Measurements from ENCODE around the gene TULP4.
"Not testable (repeated sequence)": the region's sequence is repeated elsewhere in the genome, so short reads cannot be mapped to it uniquely, and the experiment has no call there.

TULP4 gene

DNA sequence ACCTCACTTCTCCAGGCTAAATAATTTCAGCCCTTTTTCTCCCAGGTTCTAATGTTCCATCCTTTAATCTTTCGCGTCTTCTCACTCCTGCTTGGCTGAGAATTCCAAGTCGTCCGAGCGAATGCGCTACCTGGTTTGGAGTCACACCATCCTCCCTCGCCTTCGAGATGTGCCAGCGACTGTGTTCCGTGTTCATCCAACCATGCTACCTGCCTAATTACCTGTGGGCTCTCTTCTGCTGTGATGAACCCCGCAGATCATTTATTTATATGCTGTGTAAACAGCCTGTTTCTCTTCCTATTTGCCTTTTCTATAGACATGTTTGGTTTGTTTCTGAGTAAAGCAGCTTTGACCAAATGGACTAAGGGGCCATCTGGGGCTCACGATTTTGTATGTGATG is 164.1 kb downstream of the TULP4 start:
- TF ChIP-seq, protein P1, sequence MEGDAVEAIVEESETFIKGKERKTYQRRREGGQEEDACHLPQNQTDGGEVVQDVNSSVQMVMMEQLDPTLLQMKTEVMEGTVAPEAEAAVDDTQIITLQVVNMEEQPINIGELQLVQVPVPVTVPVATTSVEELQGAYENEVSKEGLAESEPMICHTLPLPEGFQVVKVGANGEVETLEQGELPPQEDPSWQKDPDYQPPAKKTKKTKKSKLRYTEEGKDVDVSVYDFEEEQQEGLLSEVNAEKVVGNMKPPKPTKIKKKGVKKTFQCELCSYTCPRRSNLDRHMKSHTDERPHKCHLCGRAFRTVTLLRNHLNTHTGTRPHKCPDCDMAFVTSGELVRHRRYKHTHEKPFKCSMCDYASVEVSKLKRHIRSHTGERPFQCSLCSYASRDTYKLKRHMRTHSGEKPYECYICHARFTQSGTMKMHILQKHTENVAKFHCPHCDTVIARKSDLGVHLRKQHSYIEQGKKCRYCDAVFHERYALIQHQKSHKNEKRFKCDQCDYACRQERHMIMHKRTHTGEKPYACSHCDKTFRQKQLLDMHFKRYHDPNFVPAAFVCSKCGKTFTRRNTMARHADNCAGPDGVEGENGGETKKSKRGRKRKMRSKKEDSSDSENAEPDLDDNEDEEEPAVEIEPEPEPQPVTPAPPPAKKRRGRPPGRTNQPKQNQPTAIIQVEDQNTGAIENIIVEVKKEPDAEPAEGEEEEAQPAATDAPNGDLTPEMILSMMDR (IDR thresholded peaks at IDR 0.05; ENCODE audit: control insufficient read depth, extremely low read depth, insufficient read depth), result no peak
- no peak overlapping the region for H3K4me3 ChIP-seq (ENCODE audit: low read depth, low read length)
- DNase-seq (ENCODE audit: low read depth), result no peak

DNA sequence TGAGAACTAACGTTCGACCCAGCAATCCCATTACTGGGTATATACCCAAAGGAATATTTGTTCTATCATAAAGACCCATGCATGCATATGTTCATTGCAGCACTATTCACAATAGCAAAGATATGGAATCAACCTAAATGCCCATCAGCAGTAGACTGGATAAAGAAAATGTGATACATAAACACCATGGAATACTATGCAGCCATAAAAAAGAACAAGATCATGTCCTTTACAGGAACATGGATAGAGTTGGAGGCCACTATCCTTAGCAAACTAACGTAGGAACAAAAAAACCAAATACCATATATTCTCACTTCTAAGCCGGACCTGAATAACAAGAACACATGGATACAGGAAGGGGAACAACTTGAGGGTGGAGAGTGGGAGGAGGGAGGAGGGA is 165.5 kb downstream of the TULP4 start:
- not testable (repeated sequence) for DNase-seq (ENCODE audit: low read depth); H3K4me3 ChIP-seq (ENCODE audit: low read depth, low read length)

DNA sequence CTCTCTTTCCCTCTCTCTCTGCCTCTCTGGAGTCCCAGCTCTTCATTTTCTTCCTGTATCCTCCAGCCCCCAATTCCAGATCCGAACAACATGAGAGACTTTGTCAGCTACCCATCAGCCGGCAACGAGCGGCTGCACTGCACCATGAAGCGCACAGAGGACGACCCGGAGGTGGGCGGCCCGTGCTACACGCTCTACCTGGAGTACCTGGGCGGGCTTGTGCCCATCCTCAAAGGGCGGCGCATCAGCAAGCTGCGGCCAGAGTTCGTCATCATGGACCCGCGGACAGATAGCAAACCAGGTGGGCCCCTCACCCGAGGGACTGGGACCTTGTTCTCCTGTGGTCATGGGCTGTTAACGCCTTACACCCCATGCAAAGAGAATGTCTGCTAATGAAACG is 168.7 kb downstream of the TULP4 start:
- no peak for DNase-seq (ENCODE audit: low read depth)
- no peak overlapping the region for H3K4me3 ChIP-seq (ENCODE audit: low read depth, low read length)

DNA sequence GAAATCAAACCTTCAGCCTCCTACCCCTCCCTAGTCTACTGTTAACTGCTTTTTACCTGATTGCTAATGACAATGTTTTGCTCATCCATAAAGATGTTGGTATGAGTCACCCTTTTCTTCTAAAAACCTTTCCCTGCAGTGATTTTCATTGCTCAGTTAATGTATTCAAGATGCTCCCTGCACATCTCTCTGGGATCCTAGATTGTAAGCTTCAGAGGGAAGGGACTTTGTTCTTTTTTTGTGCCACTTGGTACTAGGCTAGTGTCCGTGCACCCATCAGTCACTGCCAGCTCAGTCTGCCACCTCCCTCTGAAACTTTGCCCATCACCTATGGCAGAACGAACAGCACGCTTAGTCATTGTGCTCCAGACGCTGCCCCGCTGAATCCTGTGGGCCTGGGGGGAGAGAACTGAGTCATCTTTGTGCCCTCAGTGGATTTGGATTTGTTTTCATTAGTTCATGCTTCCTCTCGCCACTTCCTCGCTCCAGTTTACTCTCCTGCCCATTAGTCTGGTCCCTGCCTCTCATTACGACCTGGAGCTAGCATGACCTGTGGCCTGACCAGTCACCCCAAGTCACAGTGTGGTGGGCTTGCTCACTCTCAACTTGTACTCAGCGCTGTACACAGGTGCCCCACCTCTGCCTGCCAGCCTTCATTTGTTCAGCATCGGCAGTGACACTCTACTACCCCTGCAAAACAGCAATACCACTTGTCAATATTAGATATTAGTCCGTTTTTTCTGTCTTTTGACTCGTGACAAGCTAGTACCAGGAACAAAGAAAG is 169.6 kb downstream of the TULP4 start:
- TF ChIP-seq, protein P1 (IDR thresholded peaks at IDR 0.05; ENCODE audit: control insufficient read depth, extremely low read depth, insufficient read depth), result no peak
- DNase-seq (ENCODE audit: low read depth), result no peak
- no peak overlapping the region for H3K4me3 ChIP-seq (ENCODE audit: low read depth, low read length)

More for the DNA sequence above, 168.7 kb downstream of the TULP4 start:
- TF ChIP-seq, protein P1 (IDR thresholded peaks at IDR 0.05; ENCODE audit: control insufficient read depth, extremely low read depth, insufficient read depth), result no peak

DNA sequence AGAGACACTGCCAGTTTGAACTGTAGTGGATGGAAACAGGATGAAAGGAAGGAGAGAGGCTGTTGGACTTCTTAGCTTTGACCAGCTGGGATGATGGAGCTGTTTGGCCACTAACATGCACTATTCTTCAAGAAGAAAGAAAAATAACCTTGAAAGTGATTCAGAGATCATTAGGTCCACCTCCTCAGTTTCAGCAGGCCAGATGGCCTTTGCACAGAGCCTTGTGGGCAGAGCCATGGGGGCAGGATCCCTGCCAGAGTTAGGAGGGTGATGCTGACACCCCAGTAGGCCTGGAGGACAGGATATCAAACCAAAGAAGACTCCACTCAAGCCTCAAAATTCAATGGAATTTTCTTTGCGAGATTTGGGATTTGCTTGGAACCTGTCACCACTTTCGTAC is 173.2 kb downstream of the TULP4 start:
- TF ChIP-seq, protein P1 (IDR thresholded peaks at IDR 0.05; ENCODE audit: control insufficient read depth, extremely low read depth, insufficient read depth), result no peak
- no peak overlapping the region for H3K4me3 ChIP-seq (ENCODE audit: low read depth, low read length)
- no peak for DNase-seq (ENCODE audit: low read depth)

DNA sequence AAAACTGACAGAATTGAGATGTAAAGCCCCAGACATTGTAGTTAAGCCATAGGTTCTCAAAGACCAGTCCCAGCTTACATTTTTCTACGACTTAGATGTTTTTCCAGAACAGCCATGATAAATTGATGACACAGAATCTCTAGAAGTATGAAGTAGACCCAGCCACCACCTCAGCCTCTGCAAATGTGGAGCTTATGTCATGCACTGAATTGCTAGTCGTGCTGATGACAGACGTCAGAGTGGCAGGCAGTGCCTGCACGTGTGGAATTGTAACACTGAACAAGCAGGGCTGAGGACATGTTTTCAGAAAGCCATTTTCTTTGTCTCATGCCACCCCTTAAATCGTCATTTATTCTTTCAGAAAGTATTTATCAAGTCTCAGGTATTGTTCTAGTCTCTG is 175.2 kb downstream of the TULP4 start:
- TF ChIP-seq, protein P1 (IDR thresholded peaks at IDR 0.05; ENCODE audit: control insufficient read depth, extremely low read depth, insufficient read depth), result no peak
- no peak overlapping the region for H3K4me3 ChIP-seq (ENCODE audit: low read depth, low read length)
- DNase-seq (ENCODE audit: low read depth), result no peak

DNA sequence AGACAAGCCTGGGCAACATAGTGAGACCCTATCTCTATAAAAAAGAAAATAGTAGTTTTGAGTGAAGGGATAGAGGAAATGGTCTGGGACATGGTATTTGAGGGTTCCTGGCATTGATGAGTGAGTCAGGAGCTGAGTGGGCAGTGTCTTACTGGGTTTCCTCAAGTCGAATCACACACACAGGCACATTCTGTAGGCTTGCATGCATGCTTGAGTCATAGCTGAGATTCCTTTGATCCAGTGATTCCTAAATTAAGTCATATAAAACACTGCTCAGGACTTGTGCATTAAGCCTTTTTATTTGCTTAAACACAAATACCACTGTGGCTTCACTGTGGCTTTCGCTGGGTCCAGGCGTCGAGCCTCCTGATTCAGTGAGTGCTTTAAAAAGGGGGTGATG is 175.8 kb downstream of the TULP4 start:
- H3K4me3 ChIP-seq (ENCODE audit: low read depth, low read length), result no peak overlapping the region
- TF ChIP-seq, protein P1 (IDR thresholded peaks at IDR 0.05; ENCODE audit: control insufficient read depth, extremely low read depth, insufficient read depth), result no peak
- no peak for DNase-seq (ENCODE audit: low read depth)
